ENCODE results near the gene EBI3. TPM values are rescaled to one million over a fixed set of nuclear protein-coding genes. Genes with fewer than 3 reads are reported as not detected.

Gene EBI3
- total and polyA plus RNA-seq, 2 of the 8 experiments (the other 6 are each of a cell fraction or from before 2014, with no cell fraction given) = 0.99 to 8.4 TPM

DNA sequence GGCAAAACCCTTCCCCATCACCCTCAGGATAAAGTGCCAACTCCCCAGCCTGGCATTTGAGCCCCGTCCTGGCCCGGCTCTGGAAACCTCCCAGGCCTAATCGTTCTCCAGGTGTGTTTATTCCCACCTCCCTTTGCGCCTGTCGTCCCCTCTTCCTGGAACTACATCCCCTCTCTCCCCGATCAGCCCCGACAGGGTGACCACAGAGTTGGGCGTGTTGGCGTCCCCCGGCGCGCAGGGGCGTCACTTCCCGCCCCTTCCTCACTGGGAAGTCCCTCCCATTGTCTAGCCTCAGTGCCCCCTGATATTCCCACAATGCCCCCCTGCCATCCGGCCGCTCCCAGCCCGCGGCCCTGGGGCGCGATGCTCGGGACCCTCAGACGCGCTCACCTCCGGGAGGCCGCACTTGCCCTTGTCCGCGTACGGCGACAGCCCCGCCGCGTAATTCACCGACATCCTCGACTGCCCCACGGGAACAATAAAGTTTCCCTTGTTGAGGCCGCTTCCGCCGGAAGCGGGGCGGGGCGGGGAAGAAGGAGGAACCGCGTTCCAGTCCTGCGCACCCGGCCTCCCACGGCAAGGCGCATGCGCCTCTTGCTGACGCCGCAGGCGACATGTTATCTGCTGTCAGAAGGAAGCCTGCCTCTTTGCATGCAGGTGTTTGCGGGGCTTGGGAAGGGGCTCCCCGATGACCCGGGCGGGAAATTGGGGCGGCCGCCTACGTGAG is 47.1 kb upstream of the EBI3 start, which contains the start of the genes ANKRD24 and SIRT6:
Gene ANKRD24, plus strand, starts transcription at position 606 of the 727 bp plus-strand sequence. CDS start 3,737 bp downstream, outside the sequence.
Gene SIRT6, minus strand, starts transcription at position 480 of the 727 bp plus-strand sequence. Its CDS starts 24 bp downstream, at position 456.
- H3K9me3 ChIP-seq (ENCODE audit: insufficient read depth in 2 of 2, low read depth in 1 of 2, low read length in 1 of 2) = no peaks in the 10 kb centered on the region
- peak within 1 kb of the TSS; percentile 71; the same call in 1 of the 2 replicates for H3K18ac ChIP-seq (ENCODE audit: extremely low read depth, low read length)
- peak within 1 kb of the TSS; percentile 59 for H2BK120ac ChIP-seq (replicated peaks; ENCODE audit: low read depth, low read length)
- H2BK5ac ChIP-seq (ENCODE audit: low read depth, low read length) = peak within 1 kb of the TSS; percentile 71; the same call in 1 of the 2 replicates
- peak within 1 kb of the TSS; percentile 89 for H4K8ac ChIP-seq (ENCODE audit: extremely low read depth, insufficient read depth, low read length)
- peaks cover 13% of the 10 kb centered on the region for H3K23me2 ChIP-seq (ENCODE audit: low read depth, low read length)
- ChIA-PET CTCF (ENCODE audit: partially characterized antibody) (interaction anchor here (2.5 kb wide), 1 partner anchor 15 kb away, joined by 8 read pairs; no protein-coding TSS in a partner anchor), POLR2A (ENCODE audit: partially characterized antibody) (no interaction called here)
- H3K4me1 ChIP-seq (replicated peaks in 1 of 4; ENCODE audit: control insufficient read depth in 3 of 4, insufficient read depth in 4 of 4, low read length in 3 of 4) = peaks cover 0 to 3% (median under 1%) of the 10 kb centered on the region in 4 experiments; a peak in 3 of 7 replicates
- peak within 1 kb of the TSS; percentile 95 for H3K4ac ChIP-seq (replicated peaks; ENCODE audit: insufficient read length, low read depth, low read length)
- no peaks in the 10 kb centered on the region; a peak in 1 of 4 replicates for H3K79me2 ChIP-seq (ENCODE audit: control insufficient read depth in 1 of 2, insufficient read depth in 2 of 2, low read length in 2 of 2)
- no peak within 1 kb of the TSS for H2BK15ac ChIP-seq (ENCODE audit: low read length)
- H3K23ac ChIP-seq (ENCODE audit: insufficient read length) = no peak within 1 kb of the TSS
- peak within 1 kb of the TSS; percentile 93 for H4K5ac ChIP-seq (ENCODE audit: insufficient read length, low read depth, low read length)
- H3K4me2 ChIP-seq (ENCODE audit: insufficient read depth in 1 of 2, low read depth in 2 of 2, low read length in 2 of 2) = peak within 1 kb of the TSS; percentile 76 to 94
- H2BK12ac ChIP-seq (ENCODE audit: low read depth, low read length) = peak within 1 kb of the TSS; percentile 68; the same call in 1 of the 2 replicates
- peaks cover 2% of the 10 kb centered on the region for H3K79me1 ChIP-seq (ENCODE audit: low read depth, low read length)
- 1% methylated on average over 57 of the region's 58 CpGs; no CpG with 5 or more reads in 1 of the 2 experiments for WGBS, 2 experiments (ENCODE audit: extremely low coverage in 1 of 2, insufficient coverage in 1 of 2, insufficient read length in 1 of 2, insufficient replicate concordance in 2 of 2, low coverage in 1 of 2, low lambda C conversion rate in 2 of 2, missing lambda C conversion rate in 1 of 2)
- no peaks in the 10 kb centered on the region; a peak in 2 of 8 replicates for H3K36me3 ChIP-seq (ENCODE audit: control insufficient read depth in 2 of 4, insufficient read depth in 4 of 4, low read length in 3 of 4)
- H3K56ac ChIP-seq (replicated peaks; ENCODE audit: insufficient read length, low read depth, low read length) = peak within 1 kb of the TSS; percentile 79
- DNase-seq (ENCODE audit: low read depth in 1 of 2, low spot score in 2 of 2) (peak; percentile 81 to 94), FAIRE-seq (peak; percentile 13)
- H4K91ac ChIP-seq (replicated peaks; ENCODE audit: insufficient read length, low read length) = no peak within 1 kb of the TSS
- peak within 1 kb of the TSS; percentile 53; the same call in 1 of the 2 replicates for H2AK5ac ChIP-seq (ENCODE audit: low read depth, low read length)
- peaks cover 2 to 3% of the 10 kb centered on the region in 2 experiments for H4K20me1 ChIP-seq (replicated peaks in 1 of 2; ENCODE audit: control insufficient read depth in 1 of 2, insufficient read depth in 2 of 2, low read length in 2 of 2)
- no peaks in the 10 kb centered on the region for H3K27me3 ChIP-seq (replicated peaks in 1 of 4; ENCODE audit: control insufficient read depth in 3 of 4, extremely low read depth in 1 of 4, insufficient read depth in 3 of 4, low read length in 3 of 4)
- H3K27ac ChIP-seq (ENCODE audit: low read depth, low read length) = no peak within 1 kb of the TSS
- H3K14ac ChIP-seq (ENCODE audit: insufficient read length) = no peak within 1 kb of the TSS
- H3K4me3 ChIP-seq (ENCODE audit: extremely low read depth in 1 of 4, insufficient read depth in 2 of 4, low read depth in 3 of 4, low read length in 4 of 4) = peak within 1 kb of the TSS; percentile 58 to 97 (median 81)
- H2AFZ ChIP-seq (ENCODE audit: low read length) = no peak within 1 kb of the TSS; the same call in 1 of the 2 replicates
- peak within 1 kb of the TSS; percentile 42 to 60 (median 44); a peak in 6 of 7 replicates for H3K9ac ChIP-seq (replicated peaks in 1 of 4; ENCODE audit: extremely low read depth in 1 of 4, low read depth in 3 of 4, low read length in 3 of 4)
- no peak within 1 kb of the TSS for H2BK20ac ChIP-seq (ENCODE audit: low read length)
- no peak for TF ChIP-seq SUZ12 (IDR thresholded peaks at IDR 0.05; ENCODE audit: low read length)
- TF ChIP-seq PHF8 (conservative IDR thresholded peaks at IDR 0.05; ENCODE audit: low read depth, low read length) = peak; percentile 79
- TF ChIP-seq TBP (IDR thresholded peaks at IDR 0.05; ENCODE audit: low read depth, low read length) = peak; percentile 42; the same call in 1 of the 2 replicates
- TF ChIP-seq, protein P1, sequence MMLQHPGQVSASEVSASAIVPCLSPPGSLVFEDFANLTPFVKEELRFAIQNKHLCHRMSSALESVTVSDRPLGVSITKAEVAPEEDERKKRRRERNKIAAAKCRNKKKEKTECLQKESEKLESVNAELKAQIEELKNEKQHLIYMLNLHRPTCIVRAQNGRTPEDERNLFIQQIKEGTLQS (IDR thresholded peaks at IDR 0.05; ENCODE audit: insufficient read depth, low read depth, low read length) = peak; percentile 50
- no peak for TF ChIP-seq SAP30 (IDR thresholded peaks at IDR 0.05; ENCODE audit: insufficient read depth, insufficient replicate concordance, low read length)
- TF ChIP-seq RNF2 (IDR thresholded peaks at IDR 0.05; ENCODE audit: borderline replicate concordance, low read depth, low read length, missing control alignments, poor library complexity, severe bottlenecking) = no peak
- TF ChIP-seq CTBP2 (IDR thresholded peaks at IDR 0.05; ENCODE audit: borderline replicate concordance, insufficient read depth, insufficient read length, low read length) = no peak
- peak; percentile 25; the same call in 1 of the 2 replicates for TF ChIP-seq CHD2 (IDR thresholded peaks at IDR 0.05; ENCODE audit: low read length)
- TF ChIP-seq POLR2A (IDR thresholded peaks at IDR 0.05; ENCODE audit: control extremely low read depth in 1 of 2, low read depth in 2 of 2, low read length in 2 of 2) = peak in 1 of 2 experiments; percentile 62; a peak in 1 of 3 replicates
- 0 out of 2 replicates have a peak, but pooled peaks have one; percentile 20 for TF ChIP-seq YY1 (IDR thresholded peaks at IDR 0.05; ENCODE audit: low read depth, low read length)

Measured in H1 (cell line).